ENCODE results near the gene XKR3. TPM values are rescaled to one million over a fixed set of nuclear protein-coding genes. Genes with fewer than 3 reads are reported as not detected.
"Not testable (repeated sequence)": the region's sequence is repeated elsewhere in the genome, so short reads cannot be mapped to it uniquely, and the experiment has no call there.

XKR3 gene
- total RNA-seq, 2 experiments from 2014 or later: not detected

DNA sequence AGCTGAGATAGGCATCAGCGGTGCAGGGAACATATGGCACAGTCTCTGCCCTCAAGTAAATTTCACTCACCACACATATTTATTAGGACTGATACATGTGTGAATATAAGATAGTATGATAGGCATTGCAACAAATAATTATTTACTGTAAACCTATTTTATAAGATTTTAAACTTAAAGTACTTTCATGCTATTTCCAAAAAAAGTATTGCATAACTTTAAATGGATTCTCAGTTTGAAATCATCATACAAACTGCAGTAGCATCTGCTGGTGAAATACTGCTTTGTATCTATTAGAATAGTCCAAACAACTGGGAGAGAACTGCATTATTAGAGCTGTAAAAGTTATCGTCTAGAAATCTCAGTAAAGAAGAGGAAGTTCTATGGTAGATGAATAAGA, 63.0 kb downstream of the XKR3 start:
- H3K27me3 Mint-ChIP-seq; DNase-seq; H3K4me1 Mint-ChIP-seq; H3K4me3 Mint-ChIP-seq; POLR2A ChIA-PET; CTCF ChIA-PET; H3K9me3 Mint-ChIP-seq; H3K27ac Mint-ChIP-seq; H3K36me3 Mint-ChIP-seq (ENCODE audit: low read depth): not testable (repeated sequence)

DNA sequence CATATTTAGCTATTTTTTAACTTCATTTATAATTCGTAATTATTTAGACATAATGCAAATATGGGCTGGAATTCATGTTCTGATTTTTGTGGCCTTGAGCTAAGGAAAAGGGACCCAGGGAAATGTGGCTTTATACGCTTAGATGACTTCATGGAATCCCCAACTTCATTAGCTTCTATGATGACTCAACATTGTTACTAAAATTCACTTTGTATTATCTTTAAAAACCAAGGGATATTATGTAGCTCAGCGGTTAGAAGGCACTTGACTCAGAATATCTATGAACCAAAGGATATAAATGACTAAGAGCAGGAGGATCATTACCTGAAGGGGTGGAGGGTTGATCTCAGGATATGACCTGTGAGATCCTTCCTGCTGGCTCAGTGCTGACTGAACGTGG, 64.8 kb downstream of the XKR3 start:
- H3K4me1 Mint-ChIP-seq; H3K27me3 Mint-ChIP-seq; H3K27ac Mint-ChIP-seq; H3K4me3 Mint-ChIP-seq; DNase-seq; H3K36me3 Mint-ChIP-seq (ENCODE audit: low read depth); CTCF ChIA-PET; H3K9me3 Mint-ChIP-seq; POLR2A ChIA-PET: not testable (repeated sequence)

DNA sequence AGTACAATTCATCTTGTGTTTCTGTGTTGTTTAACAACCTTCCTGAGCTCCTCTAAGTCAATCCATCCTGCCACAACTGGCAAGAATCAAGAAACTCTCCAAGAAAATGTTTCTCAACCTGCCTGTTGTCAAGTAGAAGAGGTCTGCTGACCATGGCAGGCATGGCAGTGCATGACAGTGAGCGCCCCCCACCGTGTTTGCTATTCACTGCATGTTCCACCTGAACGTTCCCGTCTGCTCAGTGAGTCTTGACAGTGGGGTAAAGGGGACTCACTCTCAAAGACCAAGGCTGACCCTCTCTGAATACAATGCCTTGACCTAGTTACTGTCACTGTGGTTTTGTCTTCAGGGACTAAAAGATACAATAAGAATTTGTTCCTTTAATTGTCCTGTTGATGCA, 75.9 kb downstream of the XKR3 start:
- H3K9me3 Mint-ChIP-seq; H3K27ac Mint-ChIP-seq; CTCF ChIA-PET; H3K4me1 Mint-ChIP-seq; H3K36me3 Mint-ChIP-seq (ENCODE audit: low read depth); POLR2A ChIA-PET; DNase-seq; H3K4me3 Mint-ChIP-seq; H3K27me3 Mint-ChIP-seq: not testable (repeated sequence)

DNA sequence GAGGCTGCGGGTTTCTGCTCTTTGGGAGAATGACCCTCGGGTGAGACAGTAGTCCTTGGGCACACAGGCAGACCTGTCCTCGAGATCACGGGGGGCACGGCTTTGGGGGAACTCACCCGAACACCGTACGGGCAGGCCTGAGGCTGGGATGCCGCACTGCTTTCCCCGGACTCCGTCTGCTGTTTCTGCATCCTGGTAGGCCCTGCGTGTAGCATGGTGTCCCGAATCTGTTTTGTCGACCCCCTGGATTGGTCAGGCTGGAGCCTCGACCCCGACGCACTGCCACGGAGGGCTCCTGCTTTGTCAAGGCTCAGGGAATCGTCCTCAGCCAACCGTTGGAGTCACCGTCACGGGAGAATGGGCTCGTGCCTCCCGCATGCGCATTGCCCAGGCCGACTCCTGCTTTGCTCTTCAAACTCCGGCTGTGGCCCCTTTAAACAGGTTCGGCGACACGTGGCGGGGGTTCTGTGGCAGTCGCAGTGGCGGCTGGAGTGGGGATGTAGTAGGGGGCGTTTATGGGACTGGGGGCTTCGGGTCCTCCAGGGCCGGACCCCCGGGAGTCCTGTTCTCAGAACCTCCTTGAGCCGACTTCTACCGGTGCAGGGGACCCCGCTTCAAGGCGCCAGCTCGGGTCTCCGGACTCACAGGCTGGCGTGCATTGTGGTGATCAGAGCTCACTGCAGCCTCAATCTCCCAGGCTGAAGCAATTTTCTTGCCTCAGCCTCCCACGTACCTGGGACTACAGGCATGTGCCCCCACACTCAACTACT, 76.9 kb downstream of the XKR3 start:
- DNase-seq; H3K27me3 Mint-ChIP-seq; H3K27ac Mint-ChIP-seq; H3K36me3 Mint-ChIP-seq (ENCODE audit: low read depth); H3K4me3 Mint-ChIP-seq; CTCF ChIA-PET; POLR2A ChIA-PET; H3K9me3 Mint-ChIP-seq; H3K4me1 Mint-ChIP-seq: not testable (repeated sequence)

DNA sequence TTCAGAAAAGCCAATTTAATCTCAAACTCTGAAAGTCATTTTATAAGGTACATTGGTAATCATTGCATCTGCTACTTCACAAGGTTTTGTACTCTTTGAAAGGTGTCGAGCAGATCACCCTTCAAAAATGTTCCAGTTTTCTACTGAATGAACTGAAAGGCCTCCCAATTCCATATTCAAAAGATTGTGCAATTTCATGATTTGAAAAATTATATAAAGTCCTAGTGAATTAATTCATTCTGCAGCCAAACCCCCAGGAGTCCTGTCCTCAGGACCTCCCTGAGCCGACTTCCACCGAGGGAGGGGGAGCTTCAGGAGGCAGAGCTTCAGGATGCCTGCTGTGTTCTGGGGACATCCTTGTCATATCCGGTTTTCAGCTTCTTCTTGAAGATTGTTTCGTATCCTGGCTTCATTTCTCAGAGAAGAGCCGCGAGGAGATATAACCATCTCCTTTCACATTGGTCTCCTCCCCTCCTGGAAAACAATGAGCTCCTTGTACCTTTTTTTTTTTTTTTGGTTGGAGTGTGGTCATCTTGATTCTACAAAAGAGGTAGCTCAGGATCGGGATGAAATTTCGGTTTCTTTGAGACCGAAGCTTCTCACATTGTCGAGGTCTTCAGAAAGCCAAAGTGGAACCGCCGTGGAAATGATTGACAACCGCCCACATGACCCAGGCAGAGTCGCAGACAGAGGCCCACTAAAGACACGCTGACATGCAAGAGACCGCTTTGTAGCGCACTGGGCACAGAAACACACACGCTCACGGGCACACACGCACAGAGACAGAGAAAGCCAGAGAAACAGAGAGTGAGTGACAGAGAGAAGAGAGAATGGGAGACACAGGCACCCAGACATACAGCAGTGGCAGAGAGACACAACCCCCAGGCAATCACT, 77.7 kb downstream of the XKR3 start:
- H3K27me3 Mint-ChIP-seq; H3K9me3 Mint-ChIP-seq; H3K4me1 Mint-ChIP-seq; CTCF ChIA-PET; H3K4me3 Mint-ChIP-seq; H3K27ac Mint-ChIP-seq; DNase-seq; H3K36me3 Mint-ChIP-seq (ENCODE audit: low read depth); POLR2A ChIA-PET: not testable (repeated sequence)

DNA sequence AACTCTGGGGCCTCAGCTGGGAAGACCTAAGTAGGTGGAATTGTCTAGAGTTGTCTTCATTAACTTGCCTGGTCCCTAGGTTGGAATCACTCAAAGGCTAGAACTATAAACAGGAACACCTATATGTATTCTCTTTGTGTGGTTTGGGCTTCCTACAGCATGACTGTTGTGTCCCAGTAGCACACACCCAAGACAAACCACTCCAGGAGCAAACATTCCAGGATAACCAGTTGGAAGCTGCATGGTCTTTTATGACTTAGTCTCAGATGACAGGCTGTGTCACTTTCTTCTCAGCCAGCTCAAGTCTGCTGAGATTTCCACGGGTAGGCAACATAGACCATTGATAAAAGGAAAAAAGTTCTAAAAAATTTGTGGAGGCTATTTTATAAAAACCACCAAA, 90.9 kb downstream of the XKR3 start:
- POLR2A ChIA-PET, CTCF ChIA-PET: not testable (repeated sequence)

More for the DNA sequence above, 90.9 kb downstream of the XKR3 start:
- H3K9me3 Mint-ChIP-seq; H3K27me3 Mint-ChIP-seq; H3K36me3 Mint-ChIP-seq (ENCODE audit: low read depth); H3K4me3 Mint-ChIP-seq; H3K4me1 Mint-ChIP-seq; H3K27ac Mint-ChIP-seq; DNase-seq: not testable (repeated sequence)

Other genes starting within 250 kb of the XKR3 start
- gene CCT8L2, start 232.6 kb downstream of the XKR3 start, total RNA-seq: not detected
- gene GAB4, start 182.8 kb upstream of the XKR3 start, total RNA-seq: not detected

Data from activated CD4-positive, alpha-beta T cell treated with anti-CD3 and anti-CD28 coated beads, Interleukin-2, amount 10 ng/mL, durations not matched to agents 7 days and 5 days (primary cell).